ENCODE results near the gene CLCN7.

DNA sequence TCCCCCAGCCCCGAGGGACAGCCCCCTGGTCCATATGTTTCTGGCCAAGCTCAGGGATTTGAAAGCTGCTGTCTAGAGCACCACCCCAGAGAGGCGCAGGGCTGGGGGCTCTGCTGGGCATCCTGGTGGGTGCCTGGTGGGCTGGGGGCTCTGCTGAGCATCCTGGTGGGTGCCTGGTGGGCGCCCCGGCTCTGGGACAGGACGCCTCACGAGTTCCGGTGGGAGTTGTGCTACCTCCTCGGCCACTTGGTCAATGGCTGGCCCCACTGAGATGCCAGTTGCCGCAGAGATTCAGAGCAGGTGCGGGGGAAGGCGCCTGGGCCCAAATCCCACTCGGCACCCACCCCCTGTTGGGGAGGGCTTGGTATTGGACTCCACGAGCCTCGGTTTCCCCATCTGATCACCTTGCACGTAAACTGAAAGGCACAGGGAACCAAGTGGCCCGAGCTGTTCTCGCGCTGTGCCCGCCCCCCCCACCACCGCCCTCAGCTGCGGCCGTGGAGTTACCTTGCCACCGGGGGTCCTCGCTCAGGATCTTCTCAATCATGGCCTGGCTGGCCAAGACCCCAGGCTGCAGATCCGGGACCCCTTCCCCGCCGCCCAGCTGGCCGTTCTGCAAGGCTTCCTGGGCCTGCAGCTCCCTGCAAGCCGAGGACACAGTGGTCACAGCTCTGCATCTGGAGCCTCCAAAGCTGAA, 73.6 kb downstream of the CLCN7 start:
- TF ChIP-seq, protein P1, sequence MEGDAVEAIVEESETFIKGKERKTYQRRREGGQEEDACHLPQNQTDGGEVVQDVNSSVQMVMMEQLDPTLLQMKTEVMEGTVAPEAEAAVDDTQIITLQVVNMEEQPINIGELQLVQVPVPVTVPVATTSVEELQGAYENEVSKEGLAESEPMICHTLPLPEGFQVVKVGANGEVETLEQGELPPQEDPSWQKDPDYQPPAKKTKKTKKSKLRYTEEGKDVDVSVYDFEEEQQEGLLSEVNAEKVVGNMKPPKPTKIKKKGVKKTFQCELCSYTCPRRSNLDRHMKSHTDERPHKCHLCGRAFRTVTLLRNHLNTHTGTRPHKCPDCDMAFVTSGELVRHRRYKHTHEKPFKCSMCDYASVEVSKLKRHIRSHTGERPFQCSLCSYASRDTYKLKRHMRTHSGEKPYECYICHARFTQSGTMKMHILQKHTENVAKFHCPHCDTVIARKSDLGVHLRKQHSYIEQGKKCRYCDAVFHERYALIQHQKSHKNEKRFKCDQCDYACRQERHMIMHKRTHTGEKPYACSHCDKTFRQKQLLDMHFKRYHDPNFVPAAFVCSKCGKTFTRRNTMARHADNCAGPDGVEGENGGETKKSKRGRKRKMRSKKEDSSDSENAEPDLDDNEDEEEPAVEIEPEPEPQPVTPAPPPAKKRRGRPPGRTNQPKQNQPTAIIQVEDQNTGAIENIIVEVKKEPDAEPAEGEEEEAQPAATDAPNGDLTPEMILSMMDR (conservative IDR thresholded peaks at IDR 0.05; ENCODE audit: low read depth, low read length), result no peak
- TF ChIP-seq MAFK (IDR thresholded peaks at IDR 0.05; ENCODE audit: low read depth, low read length) (no peak), SMC3 (IDR thresholded peaks at IDR 0.05; ENCODE audit: low read depth, low read length) (no peak), RAD21 (IDR thresholded peaks at IDR 0.05; ENCODE audit: low read length) (no peak), POLR2A (IDR thresholded peaks at IDR 0.05; ENCODE audit: low read depth, low read length) (no peak), BHLHE40 (IDR thresholded peaks at IDR 0.05; ENCODE audit: low read depth, low read length) (no peak), NFE2L2 (IDR thresholded peaks at IDR 0.05; ENCODE audit: low read depth, low read length) (no peak), FOS (IDR thresholded peaks at IDR 0.05; ENCODE audit: low read depth, low read length) (no peak), MXI1 (IDR thresholded peaks at IDR 0.05; ENCODE audit: borderline replicate concordance, low read depth, low read length) (no peak), CEBPB (IDR thresholded peaks at IDR 0.05; ENCODE audit: low read depth, low read length) (no peak), MAZ (IDR thresholded peaks at IDR 0.05; ENCODE audit: borderline replicate concordance, low read depth, low read length) (no peak), RFX5 (IDR thresholded peaks at IDR 0.05; ENCODE audit: low read depth, low read length) (no peak)
- TF ChIP-seq, protein P2, sequence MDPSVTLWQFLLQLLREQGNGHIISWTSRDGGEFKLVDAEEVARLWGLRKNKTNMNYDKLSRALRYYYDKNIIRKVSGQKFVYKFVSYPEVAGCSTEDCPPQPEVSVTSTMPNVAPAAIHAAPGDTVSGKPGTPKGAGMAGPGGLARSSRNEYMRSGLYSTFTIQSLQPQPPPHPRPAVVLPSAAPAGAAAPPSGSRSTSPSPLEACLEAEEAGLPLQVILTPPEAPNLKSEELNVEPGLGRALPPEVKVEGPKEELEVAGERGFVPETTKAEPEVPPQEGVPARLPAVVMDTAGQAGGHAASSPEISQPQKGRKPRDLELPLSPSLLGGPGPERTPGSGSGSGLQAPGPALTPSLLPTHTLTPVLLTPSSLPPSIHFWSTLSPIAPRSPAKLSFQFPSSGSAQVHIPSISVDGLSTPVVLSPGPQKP (IDR thresholded peaks at IDR 0.05; ENCODE audit: borderline replicate concordance, low read depth, low read length), result no peak

Data from IMR-90 (cell line).